ENCODE data around the gene CLIP2.
"Not testable (repeated sequence)": the region's sequence is repeated elsewhere in the genome, so short reads cannot be mapped to it uniquely, and the experiment has no call there.

Gene CLIP2

GRCh38 chr7:74320645-74321221 is 31.5 kb downstream of the CLIP2 start:
- Mint-ChIP-seq H3K9me3 (no peaks in the 10 kb centered on the region), H3K27me3 (no peaks in the 10 kb centered on the region), H3K36me3 (ENCODE audit: low read depth) (no peaks in the 10 kb centered on the region), H3K4me3 (no peak overlapping the region), H3K27ac (no peak overlapping the region), H3K4me1 (ENCODE audit: low read depth) (peaks cover 5% of the 10 kb centered on the region)
- DNase-seq: no peak

GRCh38 chr7:74322892-74323291 is 33.7 kb downstream of the CLIP2 start:
- H3K9me3 Mint-ChIP-seq; H3K4me3 Mint-ChIP-seq; H3K4me1 Mint-ChIP-seq (ENCODE audit: low read depth); H3K27ac Mint-ChIP-seq; H3K27me3 Mint-ChIP-seq; DNase-seq; H3K36me3 Mint-ChIP-seq (ENCODE audit: low read depth): not testable (repeated sequence)

- DNase-seq: no peak
- Mint-ChIP-seq H3K27ac (no peak overlapping the region), H3K36me3 (ENCODE audit: low read depth) (no peaks in the 10 kb centered on the region)
These were observed 35.5 kb downstream of the CLIP2 start for GRCh38 chr7:74324531-74325209.

GRCh38 chr7:74325210-74325565 is 36.0 kb downstream of the CLIP2 start:
- no peaks in the 10 kb centered on the region for H3K27me3 Mint-ChIP-seq
- H3K9me3 Mint-ChIP-seq: no peaks in the 10 kb centered on the region
- no peak for DNase-seq
- H3K4me3 Mint-ChIP-seq: no peak overlapping the region
- H3K27ac Mint-ChIP-seq: no peak overlapping the region
- H3K4me1 Mint-ChIP-seq (ENCODE audit: low read depth): peaks cover 5% of the 10 kb centered on the region
- no peaks in the 10 kb centered on the region for H3K36me3 Mint-ChIP-seq (ENCODE audit: low read depth)

More at GRCh38 chr7:74324531-74325209, 35.5 kb downstream of the CLIP2 start:
- no peaks in the 10 kb centered on the region for H3K27me3 Mint-ChIP-seq
- H3K4me3 Mint-ChIP-seq: no peak overlapping the region
- peaks cover 5% of the 10 kb centered on the region for H3K4me1 Mint-ChIP-seq (ENCODE audit: low read depth)
- no peaks in the 10 kb centered on the region for H3K9me3 Mint-ChIP-seq

DNA sequence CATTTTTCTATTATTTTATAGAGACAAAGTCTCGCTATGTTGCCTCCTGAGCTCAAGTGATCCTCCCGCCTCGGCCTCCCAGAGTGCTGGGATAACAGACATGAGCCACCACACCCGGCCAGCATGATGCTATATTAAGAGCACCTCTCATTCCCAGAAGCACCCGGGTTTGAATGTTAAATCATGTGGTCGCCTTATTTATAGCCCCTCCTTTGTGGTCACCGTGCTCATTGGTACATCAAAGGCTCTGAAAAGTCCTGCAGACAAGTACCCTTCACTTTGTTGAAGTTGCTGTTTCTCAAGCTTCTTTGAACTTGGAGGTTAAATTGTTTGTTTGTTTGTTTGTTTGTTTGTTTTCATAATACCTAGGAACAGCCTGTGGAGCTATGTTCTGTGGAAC is 40.0 kb downstream of the CLIP2 start:
- no peak for DNase-seq
- Mint-ChIP-seq H3K27me3 (no peaks in the 10 kb centered on the region), H3K4me3 (no peak overlapping the region), H3K36me3 (ENCODE audit: low read depth) (no peaks in the 10 kb centered on the region), H3K9me3 (no peaks in the 10 kb centered on the region), H3K4me1 (ENCODE audit: low read depth) (no peaks in the 10 kb centered on the region), H3K27ac (no peak overlapping the region)

DNA sequence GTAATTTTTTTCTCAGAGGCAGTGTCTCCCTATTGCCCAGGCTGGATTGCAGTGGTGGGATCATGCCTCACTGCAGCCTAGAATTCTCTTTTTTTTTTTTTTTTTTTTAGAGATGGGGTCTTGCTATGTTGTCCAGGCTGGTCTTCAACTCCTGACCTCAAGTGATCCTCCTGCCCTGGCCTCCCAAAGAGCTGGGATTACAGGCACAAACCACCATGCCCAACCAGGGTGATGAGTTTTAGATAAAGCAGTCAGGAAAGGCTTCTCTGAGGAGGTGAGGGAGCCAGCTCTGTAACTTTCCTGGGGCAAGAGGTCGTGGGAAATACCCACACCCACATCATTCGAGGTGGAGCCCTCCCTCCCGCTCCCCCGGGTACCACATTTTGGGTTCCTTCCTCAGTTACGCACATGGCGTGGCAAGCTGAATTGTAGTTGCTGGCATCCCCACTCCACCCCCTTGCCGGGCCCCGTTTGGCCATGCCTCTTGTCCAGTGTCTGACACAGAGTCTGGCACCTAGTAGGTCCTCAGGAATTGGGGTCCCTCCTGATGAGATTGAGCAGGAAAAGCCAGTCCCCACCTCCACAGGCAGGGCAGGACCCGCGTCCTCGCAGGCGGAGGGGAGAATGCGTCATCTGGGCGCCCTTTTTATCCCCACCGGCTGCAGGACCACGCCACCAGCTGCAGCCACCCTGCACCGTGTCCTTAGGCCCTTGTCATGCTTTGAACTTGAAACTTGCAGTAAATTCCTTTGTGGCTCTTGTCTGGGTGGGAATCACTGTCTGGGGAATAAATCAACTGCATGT is 43.4 kb downstream of the CLIP2 start:
- Mint-ChIP-seq H3K36me3 (ENCODE audit: low read depth) (no peaks in the 10 kb centered on the region), H3K27me3 (no peaks in the 10 kb centered on the region), H3K9me3 (no peaks in the 10 kb centered on the region), H3K4me3 (no peak overlapping the region), H3K27ac (no peak overlapping the region), H3K4me1 (ENCODE audit: low read depth) (no peaks in the 10 kb centered on the region)
- DNase-seq: no peak

DNA sequence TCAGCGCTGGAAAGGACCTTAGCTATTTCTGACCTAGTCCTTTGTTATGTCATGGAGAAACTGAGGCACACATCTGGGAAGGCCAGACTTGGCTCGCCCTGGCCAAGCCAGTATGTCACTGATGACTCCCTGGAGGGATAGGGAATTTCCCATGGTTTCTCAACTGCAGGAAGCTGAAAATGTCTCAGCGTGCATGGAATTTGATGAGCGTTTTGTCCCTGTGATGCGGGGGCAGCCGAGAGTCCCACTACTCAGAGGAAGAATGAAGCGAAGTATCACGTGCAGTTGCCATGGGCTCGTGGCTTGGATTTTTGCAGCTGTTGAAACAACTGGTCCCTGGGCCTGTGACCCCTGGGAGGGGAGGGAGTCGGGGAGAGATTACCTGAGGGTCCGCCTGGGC is 44.8 kb downstream of the CLIP2 start:
- Mint-ChIP-seq H3K9me3 (no peaks in the 10 kb centered on the region), H3K36me3 (ENCODE audit: low read depth) (no peaks in the 10 kb centered on the region), H3K27me3 (no peaks in the 10 kb centered on the region), H3K27ac (no peak overlapping the region), H3K4me3 (no peak overlapping the region), H3K4me1 (ENCODE audit: low read depth) (peaks cover 2% of the 10 kb centered on the region)
- DNase-seq: no peak

GRCh38 chr7:74337926-74338325 is 48.7 kb downstream of the CLIP2 start:
- DNase-seq: no peak
- Mint-ChIP-seq H3K9me3 (no peaks in the 10 kb centered on the region), H3K4me1 (ENCODE audit: low read depth) (peaks cover 2% of the 10 kb centered on the region), H3K4me3 (no peak overlapping the region), H3K27ac (no peak overlapping the region), H3K36me3 (ENCODE audit: low read depth) (no peaks in the 10 kb centered on the region), H3K27me3 (no peaks in the 10 kb centered on the region)

GRCh38 chr7:74338366-74339108 is 49.3 kb downstream of the CLIP2 start:
- no peaks in the 10 kb centered on the region for H3K9me3 Mint-ChIP-seq
- no peaks in the 10 kb centered on the region for H3K27me3 Mint-ChIP-seq
- no peaks in the 10 kb centered on the region for H3K36me3 Mint-ChIP-seq (ENCODE audit: low read depth)
- H3K4me3 Mint-ChIP-seq: no peak overlapping the region
- H3K4me1 Mint-ChIP-seq (ENCODE audit: low read depth): peaks cover 2% of the 10 kb centered on the region
- no peak overlapping the region for H3K27ac Mint-ChIP-seq
- no peak for DNase-seq

- not testable (repeated sequence) for H3K36me3 Mint-ChIP-seq (ENCODE audit: low read depth); H3K4me1 Mint-ChIP-seq (ENCODE audit: low read depth); H3K9me3 Mint-ChIP-seq; H3K27ac Mint-ChIP-seq; H3K27me3 Mint-ChIP-seq; H3K4me3 Mint-ChIP-seq; DNase-seq
These were observed 50.4 kb downstream of the CLIP2 start for GRCh38 chr7:74339648-74340047.

- Mint-ChIP-seq H3K36me3 (ENCODE audit: low read depth) (no peaks in the 10 kb centered on the region), H3K27ac (no peak overlapping the region)
- DNase-seq: no peak
These were observed 54.3 kb downstream of the CLIP2 start for GRCh38 chr7:74343281-74344131.

GRCh38 chr7:74344132-74344496 is 54.9 kb downstream of the CLIP2 start:
- Mint-ChIP-seq H3K9me3 (no peaks in the 10 kb centered on the region), H3K27ac (no peak overlapping the region), H3K4me1 (ENCODE audit: low read depth) (no peaks in the 10 kb centered on the region), H3K27me3 (no peaks in the 10 kb centered on the region), H3K36me3 (ENCODE audit: low read depth) (no peaks in the 10 kb centered on the region), H3K4me3 (no peak overlapping the region)
- no peak for DNase-seq

More at GRCh38 chr7:74343281-74344131, 54.3 kb downstream of the CLIP2 start:
- no peaks in the 10 kb centered on the region for H3K4me1 Mint-ChIP-seq (ENCODE audit: low read depth)
- no peaks in the 10 kb centered on the region for H3K9me3 Mint-ChIP-seq
- H3K27me3 Mint-ChIP-seq: no peaks in the 10 kb centered on the region
- no peak overlapping the region for H3K4me3 Mint-ChIP-seq

DNA sequence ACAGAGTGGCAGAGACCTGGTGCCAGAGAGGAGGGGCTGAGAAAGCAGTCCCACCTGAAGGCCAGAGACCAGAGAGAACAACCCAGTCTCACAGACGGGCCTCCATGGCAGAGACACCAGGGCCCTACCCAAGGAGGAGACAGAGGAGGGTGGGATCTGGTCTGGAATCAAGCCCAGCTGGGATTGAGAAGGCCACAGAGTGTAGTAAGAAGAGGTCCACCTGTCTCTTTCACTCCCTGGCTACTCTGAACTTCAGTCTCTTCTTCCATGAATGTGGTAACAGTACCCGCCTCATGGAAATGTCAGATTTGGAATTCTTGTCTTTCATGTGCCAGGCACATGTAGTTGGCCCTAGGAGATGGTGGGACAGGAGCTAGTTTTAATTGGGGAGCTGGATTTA is 55.6 kb downstream of the CLIP2 start:
- Mint-ChIP-seq H3K4me1 (ENCODE audit: low read depth) (no peaks in the 10 kb centered on the region), H3K4me3 (no peak overlapping the region), H3K27me3 (no peaks in the 10 kb centered on the region), H3K9me3 (no peaks in the 10 kb centered on the region), H3K36me3 (ENCODE audit: low read depth) (no peaks in the 10 kb centered on the region), H3K27ac (no peak overlapping the region)
- no peak for DNase-seq

DNA sequence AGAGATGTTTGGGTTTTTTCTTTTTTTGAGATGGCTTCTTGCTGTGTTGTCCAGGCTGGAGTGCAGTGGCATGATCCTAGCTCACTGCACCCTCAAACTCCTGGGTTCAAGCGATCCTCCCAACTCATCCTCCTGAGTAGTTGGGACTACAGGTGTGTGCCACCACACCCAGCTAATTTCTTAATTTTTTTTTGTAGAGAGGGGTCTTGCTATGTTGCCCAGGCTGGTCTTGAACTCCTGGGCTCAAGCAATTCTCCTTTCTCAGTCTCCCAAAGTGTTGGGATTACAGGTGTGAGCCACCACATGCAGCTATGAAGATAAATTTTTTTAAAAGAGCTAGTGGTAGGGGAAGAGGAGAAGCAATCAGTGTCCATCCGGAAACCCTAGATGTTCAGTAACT is 56.8 kb downstream of the CLIP2 start:
- no peaks in the 10 kb centered on the region for H3K27me3 Mint-ChIP-seq
- no peak overlapping the region for H3K27ac Mint-ChIP-seq
- no peak overlapping the region for H3K4me3 Mint-ChIP-seq
- no peaks in the 10 kb centered on the region for H3K9me3 Mint-ChIP-seq
- H3K36me3 Mint-ChIP-seq (ENCODE audit: low read depth): no peaks in the 10 kb centered on the region
- H3K4me1 Mint-ChIP-seq (ENCODE audit: low read depth): no peaks in the 10 kb centered on the region
- DNase-seq: no peak

All from activated T-cell treated with anti-CD3 and anti-CD28 coated beads, Interleukin-2, amount 50 U/mL, for 24 hours (primary cell).